Frontal cortex (tissue), 4 donors: ENCODE results near the gene CSNK1A1L. TPM values are rescaled to one million over a fixed set of nuclear protein-coding genes. Genes with fewer than 3 reads are reported as not detected.
"Not testable (repeated sequence)": the region's sequence is repeated elsewhere in the genome, so short reads cannot be mapped to it uniquely, and the experiment has no call there.

Experiments used
- DNase-seq, 2 donors: peaks; one replicate each; pipeline ENCODE4 v3.0.0; 2012; ENCODE audit warnings: low spot score in 2 of 2
- FAIRE-seq: peaks from 2 replicates; lab custom pipeline; 2012; peaks lifted over from hg19 to GRCh38; lab: Jason Lieb, UNC
- total RNA-seq: library from RNA; depleted of rRNA; stranded (reverse); fragments of >200 nt; gene quantifications from one replicate; pipeline ENCODE4 v1.2.3, GENCODE V29; 2014
- donor health status: control.
- donor health status: control.
- donor health status: control.

The CSNK1A1L gene
- total RNA-seq, 1 donor from 2014 or later, result not detected

GRCh38 chr13:37068962-37069361 is 36.5 kb downstream of the CSNK1A1L start:
- no peak for FAIRE-seq
- DNase-seq, result no peak

- FAIRE-seq (no peak), DNase-seq (no peak)
Observed at GRCh38 chr13:37067874-37068273, 37.6 kb downstream of the CSNK1A1L start.

DNA sequence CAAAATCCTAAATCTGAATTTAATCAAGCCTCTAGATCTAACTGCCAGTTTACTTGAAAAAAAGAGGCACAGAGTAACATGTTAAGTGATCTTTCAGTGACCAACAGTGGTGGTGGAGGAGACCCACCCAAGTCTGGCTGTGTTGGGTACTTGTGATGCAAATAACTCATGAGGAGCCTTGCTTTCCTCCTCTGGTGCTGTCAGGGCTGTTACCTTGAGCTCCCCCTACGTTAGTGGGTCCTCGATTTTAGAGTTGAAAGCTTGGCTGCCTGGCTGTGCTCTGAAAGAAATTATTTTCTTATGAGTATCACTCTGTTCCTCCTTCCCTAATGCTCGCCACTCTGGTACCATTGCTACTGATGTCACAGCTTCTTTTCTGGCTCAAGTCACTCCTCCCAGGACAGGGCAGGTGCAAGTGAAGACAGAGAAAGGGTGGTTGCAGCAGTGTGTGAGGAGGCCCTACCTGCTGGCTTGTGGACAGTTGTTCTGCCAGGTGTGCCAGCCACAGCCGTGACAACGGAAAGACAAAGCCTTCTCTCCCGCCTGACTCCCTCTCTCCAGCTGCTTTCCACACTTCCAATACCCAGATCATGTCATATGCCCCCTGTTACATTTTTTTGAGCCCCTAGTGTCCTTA is 39.5 kb downstream of the CSNK1A1L start:
- no peak for FAIRE-seq

DNA sequence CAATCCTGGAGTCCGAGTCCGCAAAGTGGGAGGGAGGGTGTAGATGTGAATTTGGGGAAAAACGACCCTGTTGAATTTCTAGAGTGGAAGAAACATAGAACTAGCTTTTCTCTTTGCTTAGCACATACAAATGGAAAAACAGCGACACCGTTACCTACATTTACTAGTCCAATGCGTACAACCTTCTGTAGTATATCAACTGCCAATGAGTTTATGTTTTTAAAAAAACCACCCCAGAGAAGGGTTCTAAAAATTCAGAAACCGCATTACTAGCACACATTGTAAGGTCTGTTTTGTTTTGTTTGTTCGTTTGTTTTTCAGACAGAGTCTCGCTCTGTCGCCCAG is 45.6 kb downstream of the CSNK1A1L start:
- FAIRE-seq (no peak), DNase-seq (no peak)

More for the DNA sequence above, 39.5 kb downstream of the CSNK1A1L start:
- no peak for DNase-seq

- DNase-seq (peak; percentile 84 to 87), FAIRE-seq (no peak)
Observed at GRCh38 chr13:37058910-37059847, 46.3 kb downstream of the CSNK1A1L start, which contains the start of gene SUPT20H. Gene SUPT20H, minus strand, starts transcription at chr13:37059688. Its CDS starts 8,198 bp downstream, at chr13:37051490.

- not testable (repeated sequence) for FAIRE-seq, DNase-seq
Observed at GRCh38 chr13:37056228-37056627, 49.2 kb downstream of the CSNK1A1L start.

Other genes starting within 250 kb of the CSNK1A1L start
- 9.8 TPM for gene SMAD9, start 185.4 kb downstream of the CSNK1A1L start, total RNA-seq
- 21.2 TPM for gene ALG5, start 106.3 kb downstream of the CSNK1A1L start, total RNA-seq
- gene EXOSC8, start 104.9 kb downstream of the CSNK1A1L start, total RNA-seq, result 31.8 TPM
- 62.0 TPM for gene SUPT20H, start 46.0 kb downstream of the CSNK1A1L start, total RNA-seq